GM12873 (cell line): Measurements from ENCODE around the gene DPH7.

ENCODE experiments used
- CTCF ChIP-seq: IDR thresholded peaks from 2 replicates; pipeline ENCODE4 v1.5.1; 2012; ENCODE audit warnings: low read depth, mild to moderate bottlenecking, moderate library complexity, low read length, control low read depth; ENCODE audit not compliant: insufficient read depth; ENCODE audit errors: missing control alignments

DPH7 gene

DNA sequence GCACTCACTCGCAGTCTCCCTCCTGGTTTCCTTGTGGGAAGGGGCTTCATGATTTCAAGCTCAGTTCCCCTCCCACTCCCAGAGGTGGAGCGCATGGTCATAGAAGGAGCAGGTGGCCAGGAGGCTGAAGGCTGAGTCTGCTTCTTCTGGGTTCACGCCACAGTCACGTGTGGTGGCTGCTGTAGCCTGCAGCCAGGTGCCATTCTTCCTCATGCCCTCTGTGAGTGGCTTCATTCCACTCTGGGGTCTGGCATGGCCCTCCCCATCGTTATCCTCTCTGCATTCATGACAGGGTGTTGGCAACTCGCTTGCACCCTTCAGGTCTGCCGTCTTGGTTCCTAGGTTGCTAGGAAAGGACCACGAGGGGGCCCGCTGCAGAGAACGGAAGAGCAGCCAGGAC lies 23.5 kb downstream of the DPH7 start:
- TF ChIP-seq CTCF = no peak

DNA sequence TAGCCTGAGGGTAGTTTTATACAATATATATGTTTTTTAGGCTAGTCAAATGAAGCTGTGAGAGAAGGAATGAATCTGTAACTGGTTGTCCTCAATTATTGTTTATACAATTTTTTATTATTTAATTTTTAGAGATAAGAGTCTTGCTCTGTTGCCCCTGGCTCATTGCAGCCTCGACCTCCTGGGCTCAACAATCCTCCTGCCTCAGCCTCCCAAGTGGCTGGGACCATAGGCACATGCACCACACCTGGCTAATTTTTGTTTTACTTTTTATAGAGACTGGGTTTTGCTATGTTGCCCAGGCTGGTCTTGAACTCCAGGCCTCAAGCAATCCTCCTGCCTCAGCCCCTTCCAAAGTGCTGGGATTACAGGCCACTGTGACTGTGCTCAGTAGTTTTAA lies 24.4 kb downstream of the DPH7 start:
- no peak for TF ChIP-seq CTCF

GRCh38 chr9:137552022-137552768 lies 26.5 kb downstream of the DPH7 start:
- no peak for TF ChIP-seq CTCF

GRCh38 chr9:137551264-137552021 lies 27.3 kb downstream of the DPH7 start, which contains the start of gene MRPL41:
Gene MRPL41, plus strand, starts transcription at chr9:137551879. Its CDS starts 203 bp downstream, at chr9:137552082.
- peak; percentile 59 for TF ChIP-seq CTCF

DNA sequence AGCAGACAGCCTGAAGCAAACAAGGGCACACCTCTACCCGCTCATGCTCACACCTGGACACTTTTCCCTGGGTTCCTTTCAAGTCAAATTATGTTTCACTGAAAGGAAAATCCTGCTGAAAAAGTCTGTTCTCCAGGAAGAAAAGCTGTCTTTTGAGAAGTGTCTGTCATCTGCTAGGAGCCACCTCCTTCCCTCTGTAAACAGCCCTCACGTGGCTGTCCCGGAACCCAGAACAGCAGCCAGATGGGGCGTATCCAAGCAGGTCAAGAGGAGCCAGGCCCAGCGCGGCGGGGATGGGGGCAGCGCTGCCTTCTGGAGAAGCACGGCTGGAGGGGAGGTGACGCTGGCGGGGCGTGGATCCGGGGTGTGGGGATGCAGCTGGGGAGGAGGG lies 28.5 kb downstream of the DPH7 start, which contains the start of gene PNPLA7:
Gene PNPLA7, minus strand, starts transcription at position 172 of the 391 bp plus-strand sequence. CDS start 205 bp downstream, outside the sequence.
- TF ChIP-seq CTCF = no peak

- no peak for TF ChIP-seq CTCF
Measured at GRCh38 chr9:137547687-137548543, 30.8 kb downstream of the DPH7 start.

GRCh38 chr9:137545123-137545522 lies 33.6 kb downstream of the DPH7 start:
- no peak for TF ChIP-seq CTCF
